WTC11 (cell line): ENCODE results near the gene OR10G6. TPM values are rescaled to one million over a fixed set of nuclear protein-coding genes. Genes with fewer than 3 reads are reported as not detected.
"Not testable (repeated sequence)": the region's sequence is repeated elsewhere in the genome, so short reads cannot be mapped to it uniquely, and the experiment has no call there.

Experiments used
- ATAC-seq: fragments of 200-7000 bp; cut with Tn5 transposase; 2 replicates; pipeline ENCODE4 v1.10.0; 2021; ENCODE audit warnings: mild to moderate bottlenecking, moderate library complexity
- CTCF ChIA-PET: fragments of 300-600 bp; sonication (Branson Sonifier 250); formaldehyde crosslinking; loops from one replicate; lab custom pipeline; 2021; ENCODE audit warnings: antibody characterized with exemption; lab: Charles Lee
- POLR2A ChIA-PET: fragments of 350-600 bp; sonication (Branson Sonifier 250); formaldehyde crosslinking; loops from one replicate; lab custom pipeline; 2021; ENCODE audit warnings: antibody characterized with exemption; lab: Charles Lee
- DNase-seq: peaks from one replicate; pipeline ENCODE4 v3.0.0; 2021; ENCODE audit warnings: low spot score
- H3K27ac Mint-ChIP-seq: 2 replicates; pipeline ENCODE4 v1.8.0; 2021; ENCODE audit warnings: mixed read lengths
- H3K27me3 Mint-ChIP-seq: 2 replicates; pipeline ENCODE4 v1.8.0; 2021; ENCODE audit warnings: low read depth, mild to moderate bottlenecking, moderate library complexity, mixed read lengths
- H3K36me3 Mint-ChIP-seq: 2 replicates; pipeline ENCODE4 v1.8.0; 2021; ENCODE audit warnings: mixed read lengths
- H3K4me1 Mint-ChIP-seq: 2 replicates; pipeline ENCODE4 v1.8.0; 2022; ENCODE audit warnings: mixed read lengths
- H3K4me3 Mint-ChIP-seq: 2 replicates; pipeline ENCODE4 v1.8.0; 2021; ENCODE audit warnings: mild to moderate bottlenecking, moderate library complexity, mixed read lengths
- H3K9me3 Mint-ChIP-seq: 2 replicates; pipeline ENCODE4 v1.8.0; 2021; ENCODE audit warnings: mixed read lengths
- ELF4 ChIP-seq: sonication (generic); formaldehyde crosslinking; IDR thresholded peaks from 2 replicates; pipeline ENCODE4 v1.8.1; 2022; ENCODE audit warnings: low read depth, mild to moderate bottlenecking, moderate library complexity, missing genetic modification reagents
- FOXP1 ChIP-seq: sonication (generic); formaldehyde crosslinking; IDR thresholded peaks from 2 replicates; pipeline ENCODE4 v1.8.0; 2022; ENCODE audit warnings: missing genetic modification reagents, mild to moderate bottlenecking, moderate library complexity, borderline replicate concordance
- GTF2I ChIP-seq: fragments of 250-450 bp; sonication (Bioruptor Pico); conservative IDR thresholded peaks from 2 replicates; pipeline ENCODE4 v1.4.0; 2021; ENCODE audit warnings: mild to moderate bottlenecking
- MXD4 ChIP-seq: fragments of 250-450 bp; sonication (Bioruptor Pico); IDR thresholded peaks from 2 replicates; pipeline ENCODE4 v1.8.0; 2021; ENCODE audit warnings: mild to moderate bottlenecking, moderate library complexity, borderline replicate concordance
- NR2C2 ChIP-seq: sonication (generic); formaldehyde crosslinking; IDR thresholded peaks from 2 replicates; pipeline ENCODE4 v1.8.0; 2022; ENCODE audit warnings: mild to moderate bottlenecking, missing genetic modification reagents
- SMAD3 ChIP-seq: sonication (generic); formaldehyde crosslinking; IDR thresholded peaks from 2 replicates; pipeline ENCODE4 v1.8.0; 2022; ENCODE audit warnings: missing genetic modification reagents, mild to moderate bottlenecking, borderline replicate concordance
- SMAD4 ChIP-seq: sonication (generic); formaldehyde crosslinking; IDR thresholded peaks from 2 replicates; pipeline ENCODE4 v1.8.0; 2022; ENCODE audit warnings: mild to moderate bottlenecking, missing genetic modification reagents
- TEAD1 ChIP-seq: sonication (generic); formaldehyde crosslinking; IDR thresholded peaks from 2 replicates; pipeline ENCODE4 v1.8.0; 2022; ENCODE audit warnings: mild to moderate bottlenecking, missing genetic modification reagents
- total RNA-seq: library from RNA; stranded (reverse); gene quantifications from 3 replicates; pipeline ENCODE4 v1.2.3, GENCODE V29; 2021
- TF ChIP-seq, protein P1 (sequence below): fragments of 200-600 bp; IDR thresholded peaks from 2 replicates; pipeline ENCODE4 v1.8.0; 2022; ENCODE audit warnings: antibody characterized with exemption
- TF ChIP-seq, protein P2 (sequence below): sonication (generic); formaldehyde crosslinking; IDR thresholded peaks from 2 replicates; pipeline ENCODE4 v1.8.1; 2023; ENCODE audit warnings: mild to moderate bottlenecking, missing genetic modification reagents, borderline replicate concordance
- TF ChIP-seq, protein P3 (sequence below): sonication (generic); formaldehyde crosslinking; IDR thresholded peaks from 2 replicates; pipeline ENCODE4 v1.8.1; 2023; ENCODE audit warnings: mild to moderate bottlenecking, moderate library complexity, missing genetic modification reagents
- TF ChIP-seq, protein P4 (sequence below): fragments of 250-450 bp; sonication (Bioruptor Pico); IDR thresholded peaks from 2 replicates; pipeline ENCODE4 v1.9.0; 2021; ENCODE audit warnings: mild to moderate bottlenecking, borderline replicate concordance

The OR10G6 gene
- total RNA-seq, 1 experiment from 2014 or later, result not detected

DNA sequence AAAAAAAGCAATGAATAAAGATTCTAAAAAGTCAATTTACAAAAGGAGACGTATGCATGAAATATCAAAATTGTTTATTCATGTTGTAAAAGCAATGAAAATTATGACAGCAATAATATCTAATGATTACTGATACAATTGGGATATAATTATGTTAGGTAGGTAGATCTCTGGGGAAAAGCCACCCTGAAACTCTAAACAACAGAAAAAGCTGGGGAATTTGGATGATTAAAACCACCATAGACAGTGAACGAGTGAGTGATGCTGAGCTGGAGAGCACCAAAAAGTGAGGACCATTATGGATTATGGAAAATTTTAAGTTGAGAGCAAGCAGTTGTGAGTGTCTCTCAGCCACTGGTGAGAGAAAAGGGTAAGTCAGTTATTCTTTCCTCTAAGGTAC is 31.5 kb upstream of the OR10G6 start, which contains the start of gene OR10G8 (continued):
- no peak for TF ChIP-seq NR2C2 (CRISPR knock-in tag)
- no peak for TF ChIP-seq TEAD1 (CRISPR knock-in tag)
- no peak for TF ChIP-seq SMAD4 (CRISPR knock-in tag)
- no peak for TF ChIP-seq MXD4 (CRISPR knock-in tag)

DNA sequence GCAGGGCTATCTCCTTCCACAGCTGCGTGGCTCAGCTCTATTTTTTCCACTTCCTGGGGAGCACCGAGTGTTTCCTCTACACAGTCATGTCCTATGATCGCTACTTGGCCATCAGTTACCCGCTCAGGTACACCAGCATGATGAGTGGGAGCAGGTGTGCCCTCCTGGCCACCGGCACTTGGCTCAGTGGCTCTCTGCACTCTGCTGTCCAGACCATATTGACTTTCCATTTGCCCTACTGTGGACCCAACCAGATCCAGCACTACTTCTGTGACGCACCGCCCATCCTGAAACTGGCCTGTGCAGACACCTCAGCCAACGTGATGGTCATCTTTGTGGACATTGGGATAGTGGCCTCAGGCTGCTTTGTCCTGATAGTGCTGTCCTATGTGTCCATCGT is 20.9 kb upstream of the OR10G6 start:
- ATAC-seq, H3K4me3 Mint-ChIP-seq, H3K36me3 Mint-ChIP-seq, H3K27me3 Mint-ChIP-seq, H3K27ac Mint-ChIP-seq, H3K9me3 Mint-ChIP-seq, DNase-seq, CTCF ChIA-PET, POLR2A ChIA-PET: not testable (repeated sequence)
- H3K4me1 Mint-ChIP-seq, result peaks cover 14% of the 10 kb centered on the region

DNA sequence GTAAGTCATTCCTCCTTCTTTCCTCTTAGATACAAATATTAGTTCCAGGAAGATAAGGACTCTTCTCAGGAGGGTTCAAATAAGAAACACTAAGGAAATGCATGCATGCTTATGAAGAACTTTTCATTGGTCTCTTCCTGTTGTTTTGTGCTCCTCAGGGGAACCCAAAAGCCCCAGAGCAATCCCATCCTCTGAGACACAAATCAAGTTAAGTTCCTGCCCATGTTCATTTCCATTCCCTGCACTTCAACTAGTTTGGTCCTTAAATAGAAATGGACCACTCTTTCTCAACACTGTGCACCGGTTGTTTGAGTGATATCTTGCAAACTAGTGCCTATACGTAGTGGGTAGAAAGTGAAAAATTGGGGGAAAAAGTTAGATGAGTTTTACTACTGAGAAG is 17.7 kb upstream of the OR10G6 start, which contains the start of gene OR10G4:
OR10G4 (plus strand) TSS at position 301 of the 400 bp plus-strand sequence. CDS start 2,578 bp downstream, outside the sequence.
- ATAC-seq, result no peak
- H3K9me3 Mint-ChIP-seq, result no peaks in the 10 kb centered on the region
- no peak for DNase-seq
- no peak within 1 kb of the TSS for H3K4me3 Mint-ChIP-seq
- TF ChIP-seq, protein P1, sequence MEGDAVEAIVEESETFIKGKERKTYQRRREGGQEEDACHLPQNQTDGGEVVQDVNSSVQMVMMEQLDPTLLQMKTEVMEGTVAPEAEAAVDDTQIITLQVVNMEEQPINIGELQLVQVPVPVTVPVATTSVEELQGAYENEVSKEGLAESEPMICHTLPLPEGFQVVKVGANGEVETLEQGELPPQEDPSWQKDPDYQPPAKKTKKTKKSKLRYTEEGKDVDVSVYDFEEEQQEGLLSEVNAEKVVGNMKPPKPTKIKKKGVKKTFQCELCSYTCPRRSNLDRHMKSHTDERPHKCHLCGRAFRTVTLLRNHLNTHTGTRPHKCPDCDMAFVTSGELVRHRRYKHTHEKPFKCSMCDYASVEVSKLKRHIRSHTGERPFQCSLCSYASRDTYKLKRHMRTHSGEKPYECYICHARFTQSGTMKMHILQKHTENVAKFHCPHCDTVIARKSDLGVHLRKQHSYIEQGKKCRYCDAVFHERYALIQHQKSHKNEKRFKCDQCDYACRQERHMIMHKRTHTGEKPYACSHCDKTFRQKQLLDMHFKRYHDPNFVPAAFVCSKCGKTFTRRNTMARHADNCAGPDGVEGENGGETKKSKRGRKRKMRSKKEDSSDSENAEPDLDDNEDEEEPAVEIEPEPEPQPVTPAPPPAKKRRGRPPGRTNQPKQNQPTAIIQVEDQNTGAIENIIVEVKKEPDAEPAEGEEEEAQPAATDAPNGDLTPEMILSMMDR, result no peak
- TF ChIP-seq SMAD3 (no peak), GTF2I (no peak), ELF4 (no peak)
- TF ChIP-seq, protein P2, sequence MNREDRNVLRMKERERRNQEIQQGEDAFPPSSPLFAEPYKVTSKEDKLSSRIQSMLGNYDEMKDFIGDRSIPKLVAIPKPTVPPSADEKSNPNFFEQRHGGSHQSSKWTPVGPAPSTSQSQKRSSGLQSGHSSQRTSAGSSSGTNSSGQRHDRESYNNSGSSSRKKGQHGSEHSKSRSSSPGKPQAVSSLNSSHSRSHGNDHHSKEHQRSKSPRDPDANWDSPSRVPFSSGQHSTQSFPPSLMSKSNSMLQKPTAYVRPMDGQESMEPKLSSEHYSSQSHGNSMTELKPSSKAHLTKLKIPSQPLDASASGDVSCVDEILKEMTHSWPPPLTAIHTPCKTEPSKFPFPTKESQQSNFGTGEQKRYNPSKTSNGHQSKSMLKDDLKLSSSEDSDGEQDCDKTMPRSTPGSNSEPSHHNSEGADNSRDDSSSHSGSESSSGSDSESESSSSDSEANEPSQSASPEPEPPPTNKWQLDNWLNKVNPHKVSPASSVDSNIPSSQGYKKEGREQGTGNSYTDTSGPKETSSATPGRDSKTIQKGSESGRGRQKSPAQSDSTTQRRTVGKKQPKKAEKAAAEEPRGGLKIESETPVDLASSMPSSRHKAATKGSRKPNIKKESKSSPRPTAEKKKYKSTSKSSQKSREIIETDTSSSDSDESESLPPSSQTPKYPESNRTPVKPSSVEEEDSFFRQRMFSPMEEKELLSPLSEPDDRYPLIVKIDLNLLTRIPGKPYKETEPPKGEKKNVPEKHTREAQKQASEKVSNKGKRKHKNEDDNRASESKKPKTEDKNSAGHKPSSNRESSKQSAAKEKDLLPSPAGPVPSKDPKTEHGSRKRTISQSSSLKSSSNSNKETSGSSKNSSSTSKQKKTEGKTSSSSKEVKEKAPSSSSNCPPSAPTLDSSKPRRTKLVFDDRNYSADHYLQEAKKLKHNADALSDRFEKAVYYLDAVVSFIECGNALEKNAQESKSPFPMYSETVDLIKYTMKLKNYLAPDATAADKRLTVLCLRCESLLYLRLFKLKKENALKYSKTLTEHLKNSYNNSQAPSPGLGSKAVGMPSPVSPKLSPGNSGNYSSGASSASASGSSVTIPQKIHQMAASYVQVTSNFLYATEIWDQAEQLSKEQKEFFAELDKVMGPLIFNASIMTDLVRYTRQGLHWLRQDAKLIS (CRISPR knock-in tag), result no peak
- TF ChIP-seq, all 79 proteins: peak for 0
- CTCF ChIA-PET, result no interaction called here
- no peaks in the 10 kb centered on the region for H3K36me3 Mint-ChIP-seq
- no peak within 1 kb of the TSS for H3K27ac Mint-ChIP-seq
- H3K4me1 Mint-ChIP-seq, result peaks cover 14% of the 10 kb centered on the region
- no peaks in the 10 kb centered on the region for H3K27me3 Mint-ChIP-seq
- POLR2A ChIA-PET, result no interaction called here

DNA sequence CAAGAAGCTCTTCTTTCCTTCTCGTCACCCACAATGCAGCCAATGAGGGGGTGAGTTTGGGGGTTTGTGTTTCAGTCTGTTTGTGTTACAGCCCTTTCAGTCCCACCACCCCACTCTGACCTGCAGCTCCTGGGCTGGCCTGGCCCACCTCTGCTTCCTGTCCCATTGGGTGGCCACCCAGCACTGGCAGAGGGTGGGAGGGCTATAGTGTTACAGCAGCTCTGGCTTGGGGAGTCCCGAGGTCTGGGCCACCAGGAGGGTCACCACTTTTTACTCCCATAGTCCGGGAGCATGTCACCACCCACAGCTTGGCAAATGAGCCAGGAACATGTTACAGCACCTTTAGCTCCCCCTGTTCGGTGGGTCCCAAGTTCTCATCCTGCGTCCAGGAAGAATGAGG is 15.7 kb downstream of the OR10G6 start:
- POLR2A ChIA-PET, result no interaction called here

More for the DNA sequence above, 15.7 kb downstream of the OR10G6 start:
- CTCF ChIA-PET, result interaction anchor here (1.1 kb wide), 1 partner anchor 92 kb away, joined by 3 read pairs; no protein-coding TSS in a partner anchor
- ATAC-seq (no peak), DNase-seq (no peak)
- peaks cover 2% of the 10 kb centered on the region; the same call in 1 of the 2 replicates for H3K27me3 Mint-ChIP-seq
- H3K9me3 Mint-ChIP-seq, result peaks cover 25% of the 10 kb centered on the region
- TF ChIP-seq FOXP1 (CRISPR knock-in tag), result no peak
- TF ChIP-seq, protein P3, sequence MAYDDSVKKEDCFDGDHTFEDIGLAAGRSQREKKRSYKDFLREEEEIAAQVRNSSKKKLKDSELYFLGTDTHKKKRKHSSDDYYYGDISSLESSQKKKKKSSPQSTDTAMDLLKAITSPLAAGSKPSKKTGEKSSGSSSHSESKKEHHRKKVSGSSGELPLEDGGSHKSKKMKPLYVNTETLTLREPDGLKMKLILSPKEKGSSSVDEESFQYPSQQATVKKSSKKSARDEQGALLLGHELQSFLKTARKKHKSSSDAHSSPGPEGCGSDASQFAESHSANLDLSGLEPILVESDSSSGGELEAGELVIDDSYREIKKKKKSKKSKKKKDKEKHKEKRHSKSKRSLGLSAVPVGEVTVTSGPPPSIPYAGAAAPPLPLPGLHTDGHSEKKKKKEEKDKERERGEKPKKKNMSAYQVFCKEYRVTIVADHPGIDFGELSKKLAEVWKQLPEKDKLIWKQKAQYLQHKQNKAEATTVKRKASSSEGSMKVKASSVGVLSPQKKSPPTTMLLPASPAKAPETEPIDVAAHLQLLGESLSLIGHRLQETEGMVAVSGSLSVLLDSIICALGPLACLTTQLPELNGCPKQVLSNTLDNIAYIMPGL (CRISPR knock-in tag), result no peak
- TF ChIP-seq, protein P1, result no peak
- TF ChIP-seq, protein P4, sequence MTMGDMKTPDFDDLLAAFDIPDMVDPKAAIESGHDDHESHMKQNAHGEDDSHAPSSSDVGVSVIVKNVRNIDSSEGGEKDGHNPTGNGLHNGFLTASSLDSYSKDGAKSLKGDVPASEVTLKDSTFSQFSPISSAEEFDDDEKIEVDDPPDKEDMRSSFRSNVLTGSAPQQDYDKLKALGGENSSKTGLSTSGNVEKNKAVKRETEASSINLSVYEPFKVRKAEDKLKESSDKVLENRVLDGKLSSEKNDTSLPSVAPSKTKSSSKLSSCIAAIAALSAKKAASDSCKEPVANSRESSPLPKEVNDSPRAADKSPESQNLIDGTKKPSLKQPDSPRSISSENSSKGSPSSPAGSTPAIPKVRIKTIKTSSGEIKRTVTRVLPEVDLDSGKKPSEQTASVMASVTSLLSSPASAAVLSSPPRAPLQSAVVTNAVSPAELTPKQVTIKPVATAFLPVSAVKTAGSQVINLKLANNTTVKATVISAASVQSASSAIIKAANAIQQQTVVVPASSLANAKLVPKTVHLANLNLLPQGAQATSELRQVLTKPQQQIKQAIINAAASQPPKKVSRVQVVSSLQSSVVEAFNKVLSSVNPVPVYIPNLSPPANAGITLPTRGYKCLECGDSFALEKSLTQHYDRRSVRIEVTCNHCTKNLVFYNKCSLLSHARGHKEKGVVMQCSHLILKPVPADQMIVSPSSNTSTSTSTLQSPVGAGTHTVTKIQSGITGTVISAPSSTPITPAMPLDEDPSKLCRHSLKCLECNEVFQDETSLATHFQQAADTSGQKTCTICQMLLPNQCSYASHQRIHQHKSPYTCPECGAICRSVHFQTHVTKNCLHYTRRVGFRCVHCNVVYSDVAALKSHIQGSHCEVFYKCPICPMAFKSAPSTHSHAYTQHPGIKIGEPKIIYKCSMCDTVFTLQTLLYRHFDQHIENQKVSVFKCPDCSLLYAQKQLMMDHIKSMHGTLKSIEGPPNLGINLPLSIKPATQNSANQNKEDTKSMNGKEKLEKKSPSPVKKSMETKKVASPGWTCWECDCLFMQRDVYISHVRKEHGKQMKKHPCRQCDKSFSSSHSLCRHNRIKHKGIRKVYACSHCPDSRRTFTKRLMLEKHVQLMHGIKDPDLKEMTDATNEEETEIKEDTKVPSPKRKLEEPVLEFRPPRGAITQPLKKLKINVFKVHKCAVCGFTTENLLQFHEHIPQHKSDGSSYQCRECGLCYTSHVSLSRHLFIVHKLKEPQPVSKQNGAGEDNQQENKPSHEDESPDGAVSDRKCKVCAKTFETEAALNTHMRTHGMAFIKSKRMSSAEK (CRISPR knock-in tag), result no peak
- no peak overlapping the region for H3K4me3 Mint-ChIP-seq
- peaks cover 9% of the 10 kb centered on the region; the same call in 1 of the 2 replicates for H3K36me3 Mint-ChIP-seq
- H3K4me1 Mint-ChIP-seq, result peaks cover 12% of the 10 kb centered on the region
- no peak overlapping the region for H3K27ac Mint-ChIP-seq
